Adipose tissue (tissue), 3 donors: ENCODE results near the gene LEMD1. TPM values are rescaled to one million over a fixed set of nuclear protein-coding genes. Genes with fewer than 3 reads are reported as not detected.

Source experiments
- H3K27ac ChIP-seq: one replicate; pipeline ENCODE4 v1.5.1; 2013; ENCODE audit warnings: low read depth, low read length
- WGBS, 3 donors: extraction: QIAGEN DNeasy Blood & Tissue Kit; methylation state at CpG; one replicate each; pipeline ENCODE4 v1.1.7; 2013; 5-methylcytosine and 5-hydroxymethylcytosine counted together
- polyA plus RNA-seq, 3 donors: library from polyadenylated mRNA; stranded (reverse); fragments of 200-250 nt; gene quantifications; one replicate each; pipeline ENCODE4 v1.2.3, GENCODE V29; 2013
- donor health status: healthy with polysubstance abuse.
- donor health status: Bipolar disorder and iron deficiency.
- donor health status: healthy.

The LEMD1 gene
- polyA plus RNA-seq, 3 donors, result 0.22 TPM; not detected in 2

- no peak overlapping the region for H3K27ac ChIP-seq
- 64 to 72% (median 66%) methylated on average over 5 of the region's 5 CpGs for WGBS, 3 donors
Measured at GRCh38 chr1:205348554-205349487, 73.0 kb downstream of the LEMD1 start.

- no peak overlapping the region for H3K27ac ChIP-seq
- 76 to 86% (median 79%) methylated on average over 10 of the region's 10 CpGs for WGBS, 3 donors
Measured at GRCh38 chr1:205346956-205347574, 74.8 kb downstream of the LEMD1 start.

- 89 to 96% (median 90%) methylated on average over 11 of the region's 11 CpGs for WGBS, 3 donors
Measured at GRCh38 chr1:205345761-205346160, 76.1 kb downstream of the LEMD1 start.

GRCh38 chr1:205344066-205344928 lies 77.6 kb downstream of the LEMD1 start:
- WGBS, 3 donors, result 9 to 13% (median 11%) methylated on average over 53 to 59 of the region's 59 CpGs
- no peak overlapping the region for H3K27ac ChIP-seq

More at GRCh38 chr1:205345761-205346160, 76.1 kb downstream of the LEMD1 start:
- H3K27ac ChIP-seq, result no peak overlapping the region

- WGBS, 3 donors, result 4 to 6% (median 5%) methylated on average over 36 to 63 of the region's 63 CpGs
- no peak overlapping the region for H3K27ac ChIP-seq
Measured at GRCh38 chr1:205343431-205344065, 78.3 kb downstream of the LEMD1 start.

- no peak overlapping the region for H3K27ac ChIP-seq
- 60 to 89% (median 72%) methylated on average over 12 of the region's 12 CpGs for WGBS, 3 donors
Measured at GRCh38 chr1:205342986-205343385, 78.9 kb downstream of the LEMD1 start.

GRCh38 chr1:205340676-205341075 lies 81.2 kb downstream of the LEMD1 start:
- 91 to 98% (median 94%) methylated on average over 1 of the region's 1 CpG for WGBS, 3 donors
- H3K27ac ChIP-seq, result no peak overlapping the region

GRCh38 chr1:205339717-205340116 lies 82.1 kb downstream of the LEMD1 start:
- WGBS, 3 donors, result 93 to 100% (median 98%) methylated on average over 4 of the region's 4 CpGs
- no peak overlapping the region for H3K27ac ChIP-seq

GRCh38 chr1:205339197-205339702 lies 82.6 kb downstream of the LEMD1 start:
- no peak overlapping the region for H3K27ac ChIP-seq
- 82 to 90% (median 82%) methylated on average over 21 of the region's 21 CpGs for WGBS, 3 donors

GRCh38 chr1:205338011-205338410 lies 83.8 kb downstream of the LEMD1 start:
- 74 to 84% (median 79%) methylated on average over 7 of the region's 7 CpGs for WGBS, 3 donors
- no peak overlapping the region for H3K27ac ChIP-seq

GRCh38 chr1:205337481-205337880 lies 84.4 kb downstream of the LEMD1 start:
- WGBS, 3 donors, result 77 to 81% (median 78%) methylated on average over 7 of the region's 7 CpGs
- no peak overlapping the region for H3K27ac ChIP-seq

GRCh38 chr1:205335692-205336091 lies 86.2 kb downstream of the LEMD1 start:
- H3K27ac ChIP-seq, result no peak overlapping the region
- WGBS, 3 donors, result 5 to 8% (median 6%) methylated on average over 4 of the region's 4 CpGs

GRCh38 chr1:205332015-205332791 lies 89.7 kb downstream of the LEMD1 start:
- no peak overlapping the region for H3K27ac ChIP-seq
- WGBS, 3 donors, result 85 to 90% (median 88%) methylated on average over 11 of the region's 11 CpGs

Other genes starting within 250 kb of the LEMD1 start
- gene DSTYK, start 210.4 kb downstream of the LEMD1 start, polyA plus RNA-seq, result 1 to 10 TPM; 2.7 to 5.2 (median 3.0) TPM
- 1 to 10 TPM in 1 of 3 donors, under 1 TPM in 2; 0.70 to 3.1 (median 0.92) TPM for gene TMCC2, start 194.1 kb downstream of the LEMD1 start, polyA plus RNA-seq
- gene NUAK2, start 100.3 kb downstream of the LEMD1 start, polyA plus RNA-seq, result 1 to 10 TPM; 1.5 to 4.7 (median 1.6) TPM
- under 1 TPM; 0.20 to 0.58 (median 0.34) TPM for gene KLHDC8A, start 65.1 kb downstream of the LEMD1 start, polyA plus RNA-seq
- gene BLACAT1, start 34.0 kb upstream of the LEMD1 start, polyA plus RNA-seq, result under 1 TPM in 1 of 3 donors, not detected in 2; 0.06 TPM
- gene CDK18, start 82.6 kb upstream of the LEMD1 start, polyA plus RNA-seq, result 1 to 10 TPM; 4.2 to 9.6 (median 9.1) TPM
- gene ELK4, start 210.0 kb upstream of the LEMD1 start, polyA plus RNA-seq, result 1 to 10 TPM; 2.5 to 7.8 (median 4.7) TPM